ENCODE results near the gene FABP3. TPM values are rescaled to one million over a fixed set of nuclear protein-coding genes. Genes with fewer than 3 reads are reported as not detected.

FABP3 gene
- total RNA-seq, 4 donors from 2014 or later = 1.5 to 5.6 (median 3.3) TPM

DNA sequence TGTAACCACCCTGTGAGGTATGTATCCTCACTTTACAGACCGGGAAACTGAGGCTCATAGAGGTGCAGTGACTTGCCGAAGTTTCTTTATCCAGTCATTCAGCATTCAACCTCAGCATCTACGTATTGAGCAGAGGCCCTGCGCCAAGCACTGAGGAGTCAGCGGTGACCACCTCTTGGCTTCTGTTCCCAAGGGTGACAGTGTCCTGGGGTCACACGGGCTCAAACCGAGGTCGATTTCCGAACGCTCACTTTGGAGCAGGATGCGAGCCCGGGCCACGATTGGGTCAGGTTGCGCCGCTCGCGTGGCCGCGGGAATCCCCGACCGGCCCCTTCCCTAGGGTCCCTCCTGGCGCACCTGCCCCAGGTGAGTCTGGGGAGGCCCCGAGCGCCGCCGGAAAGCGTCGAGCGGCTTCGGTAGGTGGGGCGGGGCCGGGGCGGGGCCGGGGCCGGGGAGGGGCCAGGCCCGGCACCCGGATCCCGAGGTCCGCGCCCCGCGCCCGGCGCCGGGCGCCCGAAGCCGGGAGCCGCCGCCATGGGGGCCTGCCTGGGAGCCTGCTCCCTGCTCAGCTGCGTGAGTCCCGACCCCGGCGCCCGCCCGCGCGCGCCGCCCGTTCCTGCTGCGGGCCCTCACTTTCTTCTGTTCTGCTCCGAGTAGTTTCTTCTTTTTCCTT is 40.0 kb upstream of the FABP3 start, which contains the start of gene SERINC2:
Gene SERINC2, plus strand, starts transcription at position 482 of the 673 bp plus-strand sequence. Its CDS starts 53 bp downstream, at position 535.
- Histone ChIP-seq H3K36me3 (no peaks in the 10 kb centered on the region), H3K27ac (peak within 1 kb of the TSS; percentile 80), H3K4me3 (peak within 1 kb of the TSS; percentile 73), H3K27me3 (no peaks in the 10 kb centered on the region), H3K9me3 (no peaks in the 10 kb centered on the region), H3K4me1 (peaks cover 37% of the 10 kb centered on the region)
- 4% methylated on average over 15 of the region's 63 CpGs for WGBS
- no peak for DNase-seq (ENCODE audit: low spot score in 2 of 2)
- TF ChIP-seq, protein P1, sequence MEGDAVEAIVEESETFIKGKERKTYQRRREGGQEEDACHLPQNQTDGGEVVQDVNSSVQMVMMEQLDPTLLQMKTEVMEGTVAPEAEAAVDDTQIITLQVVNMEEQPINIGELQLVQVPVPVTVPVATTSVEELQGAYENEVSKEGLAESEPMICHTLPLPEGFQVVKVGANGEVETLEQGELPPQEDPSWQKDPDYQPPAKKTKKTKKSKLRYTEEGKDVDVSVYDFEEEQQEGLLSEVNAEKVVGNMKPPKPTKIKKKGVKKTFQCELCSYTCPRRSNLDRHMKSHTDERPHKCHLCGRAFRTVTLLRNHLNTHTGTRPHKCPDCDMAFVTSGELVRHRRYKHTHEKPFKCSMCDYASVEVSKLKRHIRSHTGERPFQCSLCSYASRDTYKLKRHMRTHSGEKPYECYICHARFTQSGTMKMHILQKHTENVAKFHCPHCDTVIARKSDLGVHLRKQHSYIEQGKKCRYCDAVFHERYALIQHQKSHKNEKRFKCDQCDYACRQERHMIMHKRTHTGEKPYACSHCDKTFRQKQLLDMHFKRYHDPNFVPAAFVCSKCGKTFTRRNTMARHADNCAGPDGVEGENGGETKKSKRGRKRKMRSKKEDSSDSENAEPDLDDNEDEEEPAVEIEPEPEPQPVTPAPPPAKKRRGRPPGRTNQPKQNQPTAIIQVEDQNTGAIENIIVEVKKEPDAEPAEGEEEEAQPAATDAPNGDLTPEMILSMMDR (IDR thresholded peaks at IDR 0.05) = no peak
- TF ChIP-seq POLR2A (IDR thresholded peaks at IDR 0.05) = no peak
- TF ChIP-seq POLR2AphosphoS5 (IDR thresholded peaks at IDR 0.05) = no peak
- TF ChIP-seq EP300 (IDR thresholded peaks at IDR 0.05) = no peak

DNA sequence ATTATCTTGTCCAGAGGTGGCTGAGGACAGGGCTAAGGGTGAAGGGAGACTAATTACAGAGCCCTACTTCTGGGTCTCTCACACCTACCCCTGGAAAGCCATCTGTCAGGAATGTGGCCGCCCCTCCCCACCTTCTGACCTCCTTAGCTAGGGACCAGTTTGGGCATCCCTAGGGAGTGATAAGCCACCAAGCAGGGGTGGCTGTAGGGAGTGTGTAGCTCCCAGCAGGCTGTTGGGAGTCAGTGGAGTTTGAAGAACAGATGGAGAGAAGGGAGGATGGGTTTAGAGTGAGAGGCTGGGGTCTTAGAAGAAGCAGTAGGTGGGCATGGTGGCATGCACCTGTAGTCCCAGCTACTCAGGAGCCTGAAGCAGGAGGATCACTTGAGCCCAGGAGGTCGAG is 39.3 kb upstream of the FABP3 start:
- TF ChIP-seq POLR2AphosphoS5 (IDR thresholded peaks at IDR 0.05) = no peak
- no peak for TF ChIP-seq POLR2A (IDR thresholded peaks at IDR 0.05)
- TF ChIP-seq, protein P1 (IDR thresholded peaks at IDR 0.05) = no peak
- no peak for TF ChIP-seq EP300 (IDR thresholded peaks at IDR 0.05)
- Histone ChIP-seq H3K9me3 (no peaks in the 10 kb centered on the region), H3K4me1 (peaks cover 33% of the 10 kb centered on the region), H3K27ac (no peak overlapping the region), H3K36me3 (no peaks in the 10 kb centered on the region), H3K27me3 (no peaks in the 10 kb centered on the region), H3K4me3 (no peak overlapping the region)
- WGBS = 83% methylated on average over 2 of the region's 2 CpGs
- no peak for DNase-seq (ENCODE audit: low spot score in 2 of 2)

DNA sequence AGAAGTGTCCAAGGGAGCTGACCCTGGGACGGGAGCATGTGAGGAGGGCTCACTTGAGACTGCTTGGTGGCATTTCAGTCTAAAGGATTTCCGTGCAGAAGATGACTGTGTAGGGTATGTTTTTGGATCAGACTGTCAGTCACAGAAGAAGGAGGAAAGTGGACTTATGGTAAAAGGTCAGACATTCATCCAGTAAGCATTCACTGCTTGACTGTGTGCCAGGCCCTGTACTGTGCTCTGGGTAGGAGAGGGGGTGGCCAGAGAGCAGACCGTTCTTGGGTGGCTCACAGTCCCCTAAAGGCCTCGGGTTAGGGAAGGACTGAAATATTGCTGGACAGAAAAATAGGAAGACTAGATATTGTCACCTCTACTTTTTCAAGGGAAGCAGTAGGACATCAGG is 38.0 kb upstream of the FABP3 start:
- peaks cover 19% of the 10 kb centered on the region for H3K4me1 ChIP-seq
- H3K27ac ChIP-seq = no peak overlapping the region
- DNase-seq (ENCODE audit: low spot score in 2 of 2) = no peak
- no peak overlapping the region for H3K4me3 ChIP-seq
- 92% methylated on average over 4 of the region's 4 CpGs for WGBS
- H3K9me3 ChIP-seq = no peaks in the 10 kb centered on the region
- no peaks in the 10 kb centered on the region for H3K27me3 ChIP-seq
- TF ChIP-seq POLR2AphosphoS5 (IDR thresholded peaks at IDR 0.05) = no peak
- no peak for TF ChIP-seq EP300 (IDR thresholded peaks at IDR 0.05)
- TF ChIP-seq POLR2A (IDR thresholded peaks at IDR 0.05) = no peak
- TF ChIP-seq, protein P1 (IDR thresholded peaks at IDR 0.05) = no peak
- H3K36me3 ChIP-seq = no peaks in the 10 kb centered on the region

DNA sequence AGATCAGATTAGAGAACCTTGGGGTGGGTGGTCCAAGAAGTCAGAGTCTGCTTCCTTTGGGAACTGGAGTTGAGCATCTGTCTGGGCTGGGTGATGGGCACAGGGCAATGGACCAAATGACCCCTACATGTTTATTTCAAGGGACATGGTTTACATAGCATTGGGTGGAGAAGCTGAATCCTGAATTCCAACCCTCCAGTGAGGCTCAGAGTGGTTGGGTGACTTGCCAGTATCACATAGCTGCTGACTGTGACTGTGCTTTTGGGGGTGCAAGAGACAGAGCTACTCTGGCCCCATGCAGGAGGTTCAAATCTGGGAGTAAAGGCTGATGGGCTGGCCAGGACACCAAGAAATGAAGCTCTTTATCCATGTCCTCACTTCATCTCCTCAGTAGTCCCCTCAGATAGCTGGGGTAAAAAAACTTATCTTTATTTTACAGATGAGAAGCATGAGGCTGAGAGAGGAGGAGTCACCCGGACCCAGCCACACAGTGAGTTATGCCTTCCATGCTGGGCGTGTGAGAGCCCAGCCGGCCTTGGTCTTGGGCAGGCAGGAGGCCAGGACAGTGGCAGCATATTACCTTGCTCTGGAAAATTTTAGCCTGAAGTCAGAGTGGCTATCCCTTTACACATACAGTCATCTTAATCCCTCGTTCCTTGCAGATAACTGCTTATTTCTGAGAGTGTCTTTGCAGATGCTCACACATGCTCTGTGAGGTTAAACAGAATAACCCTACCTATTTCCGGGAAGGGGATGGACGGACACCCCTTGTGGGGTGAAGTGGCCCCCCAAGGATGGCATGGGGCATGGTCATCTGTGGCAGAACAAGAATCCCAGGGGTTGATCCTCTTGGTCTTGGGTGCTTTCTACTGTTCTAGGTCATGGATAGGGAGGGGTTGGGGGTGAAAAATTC is 37.3 kb upstream of the FABP3 start:
- WGBS = 79% methylated on average over 6 of the region's 6 CpGs
- H3K36me3 ChIP-seq = no peaks in the 10 kb centered on the region
- peaks cover 18% of the 10 kb centered on the region for H3K4me1 ChIP-seq
- no peaks in the 10 kb centered on the region for H3K9me3 ChIP-seq
- TF ChIP-seq, protein P1 (IDR thresholded peaks at IDR 0.05) = no peak
- TF ChIP-seq POLR2AphosphoS5 (IDR thresholded peaks at IDR 0.05) (no peak), EP300 (IDR thresholded peaks at IDR 0.05) (no peak)
- no peak overlapping the region for H3K4me3 ChIP-seq
- DNase-seq (ENCODE audit: low spot score in 2 of 2) = no peak
- no peak overlapping the region for H3K27ac ChIP-seq
- no peaks in the 10 kb centered on the region for H3K27me3 ChIP-seq

DNA sequence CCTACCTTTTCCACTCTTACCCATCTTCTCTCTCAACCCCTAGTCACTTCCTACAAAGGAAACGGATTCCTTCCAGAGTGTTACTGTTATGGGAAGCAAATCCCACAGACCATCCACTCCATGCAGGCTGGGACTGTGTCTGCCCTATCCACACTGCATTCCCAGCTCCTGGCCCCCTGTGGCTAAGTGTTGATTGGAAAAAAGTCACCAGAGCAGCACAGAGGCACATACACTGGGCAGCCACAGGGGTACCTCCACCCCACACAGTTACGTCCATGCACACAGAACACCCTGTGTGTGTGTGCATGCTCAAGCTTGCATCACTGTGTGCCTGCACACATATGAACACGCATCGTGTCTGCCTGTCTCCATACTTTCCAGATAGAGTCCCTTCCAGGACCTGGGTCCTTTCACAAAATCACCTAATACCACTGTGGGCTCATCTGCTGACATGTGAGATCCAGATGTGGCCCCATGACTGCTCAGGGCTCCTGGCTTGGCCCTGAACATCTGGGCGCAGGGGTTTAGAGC is 36.0 kb upstream of the FABP3 start:
- Histone ChIP-seq H3K27ac (no peak overlapping the region), H3K4me3 (no peak overlapping the region), H3K4me1 (peaks cover 9% of the 10 kb centered on the region), H3K36me3 (no peaks in the 10 kb centered on the region), H3K9me3 (no peaks in the 10 kb centered on the region), H3K27me3 (no peaks in the 10 kb centered on the region)
- WGBS = 57% methylated on average over 5 of the region's 5 CpGs
- no peak for DNase-seq (ENCODE audit: low spot score in 2 of 2)
- TF ChIP-seq POLR2A (IDR thresholded peaks at IDR 0.05) = no peak
- TF ChIP-seq, protein P1 (IDR thresholded peaks at IDR 0.05) = no peak
- TF ChIP-seq POLR2AphosphoS5 (IDR thresholded peaks at IDR 0.05) = no peak
- TF ChIP-seq EP300 (IDR thresholded peaks at IDR 0.05) = no peak
